GM21390 (cell line): Measurements from ENCODE around the gene DGKD.

ENCODE experiments used
- ATAC-seq: cut with Tn5 transposase; IDR thresholded peaks from one replicate; pipeline ENCODE4 v1.9.1; 2021; ENCODE audit not compliant: unreplicated experiment

Gene DGKD

DNA sequence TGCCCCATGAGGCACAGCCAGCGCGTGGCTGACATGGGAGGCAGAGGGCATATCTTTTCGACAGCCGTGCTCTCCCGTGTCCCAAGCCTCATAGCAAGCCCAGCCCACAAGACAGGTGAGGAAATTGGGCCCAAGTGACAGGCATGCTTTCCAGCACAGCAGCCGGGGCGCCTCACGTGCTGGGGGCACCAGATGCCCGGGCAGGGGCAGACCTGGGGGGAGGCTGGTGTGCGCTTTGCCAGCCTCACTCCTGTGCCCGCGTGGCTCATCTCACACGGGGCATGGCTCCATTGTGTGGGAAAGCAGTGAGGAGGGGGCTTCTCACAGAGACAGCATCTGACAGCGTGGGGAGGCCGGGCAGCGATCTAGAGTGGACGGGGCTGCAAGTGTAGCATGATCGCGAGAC lies 119.1 kb downstream of the DGKD start:
- ATAC-seq, result no peak

GRCh38 chr2:233473878-233474277 lies 119.6 kb downstream of the DGKD start:
- ATAC-seq, result no peak

- no peak for ATAC-seq
Measured at GRCh38 chr2:233474308-233475160, 120.2 kb downstream of the DGKD start.

- ATAC-seq, result no peak
Measured at GRCh38 chr2:233476063-233476410, 121.7 kb downstream of the DGKD start.

DNA sequence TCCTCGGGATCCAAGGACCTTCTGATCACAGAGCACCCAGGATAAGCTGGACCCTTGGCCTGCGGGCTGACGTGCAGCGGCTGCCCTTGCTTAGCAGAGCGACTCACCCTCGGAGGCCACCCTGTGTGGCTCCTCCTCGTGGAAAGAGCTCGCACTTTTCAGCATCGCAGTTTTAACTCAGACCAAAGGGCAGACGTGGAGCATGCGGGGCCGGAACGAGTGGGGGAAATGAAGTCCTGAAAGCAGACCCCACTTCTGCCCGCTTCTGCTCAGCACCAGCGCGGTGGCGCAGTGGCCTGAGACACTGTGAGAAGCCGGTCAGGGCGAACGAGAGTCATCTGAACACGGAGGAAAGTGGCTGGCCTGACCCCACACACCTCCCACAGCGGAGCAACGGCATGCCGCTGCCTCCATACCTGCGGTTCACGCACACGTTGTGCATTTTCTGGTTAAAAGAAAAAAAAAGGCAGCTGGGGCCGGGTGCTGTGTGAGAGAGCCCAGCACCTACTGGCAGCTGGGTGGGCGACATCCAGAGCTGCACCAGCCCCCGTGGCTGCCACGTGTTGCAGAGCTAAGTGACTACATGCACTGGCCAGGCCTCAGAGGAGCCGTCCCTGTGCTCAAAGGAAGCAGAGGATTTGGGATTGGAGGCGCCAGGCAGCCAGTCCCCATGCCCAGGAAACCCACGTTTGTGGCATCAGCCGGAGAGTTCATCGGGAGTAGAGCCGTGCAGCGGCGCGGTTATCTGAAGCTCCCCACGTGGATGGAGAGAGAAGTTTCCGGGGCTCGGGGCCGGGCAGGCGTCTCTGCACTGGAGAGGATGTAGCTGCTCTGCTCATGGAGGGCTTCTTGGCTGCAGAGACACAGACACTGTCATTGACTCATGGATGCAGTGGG lies 122.6 kb downstream of the DGKD start:
- ATAC-seq, result no peak

DNA sequence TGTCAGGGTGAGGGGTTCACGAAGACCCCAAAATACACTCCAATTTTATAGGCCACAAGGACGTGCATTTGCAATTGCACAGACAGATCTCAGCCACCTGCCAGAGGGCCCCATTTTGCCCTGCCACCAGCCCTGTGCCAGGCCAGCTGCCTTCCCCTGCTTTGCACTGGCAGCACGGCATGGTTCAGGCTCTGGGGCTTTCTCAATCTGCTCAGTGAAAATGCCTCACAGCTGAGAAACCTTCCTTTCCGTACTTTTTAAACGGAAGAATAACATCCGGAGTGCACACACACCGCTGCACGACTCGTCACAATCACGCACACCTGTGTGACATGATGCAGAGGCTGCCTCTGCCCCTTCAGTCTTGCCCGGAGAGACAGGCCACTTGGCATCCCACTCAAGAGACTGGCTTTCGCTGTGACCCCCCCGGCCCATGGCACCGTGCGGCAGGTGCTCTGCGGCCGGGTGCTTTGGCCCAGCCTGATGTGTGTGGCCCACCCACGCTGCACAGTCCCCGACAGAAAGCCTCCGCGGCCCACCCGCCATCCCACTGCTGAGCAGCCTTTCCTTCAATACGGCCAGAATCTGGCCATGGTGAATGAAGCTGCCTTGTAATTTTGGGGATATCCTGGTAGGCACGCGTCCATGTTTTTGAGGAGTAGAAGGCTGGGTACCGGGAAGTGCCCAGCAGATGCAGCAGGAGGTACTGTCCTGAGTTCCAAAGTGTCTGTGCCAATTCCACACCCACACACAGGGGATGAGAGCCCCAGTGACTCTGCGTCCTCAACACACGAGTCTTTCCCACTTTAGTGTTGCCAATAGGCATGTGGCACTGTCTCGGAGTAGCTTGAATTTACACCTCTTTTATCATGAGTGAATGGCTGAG lies 123.5 kb downstream of the DGKD start:
- no peak for ATAC-seq

DNA sequence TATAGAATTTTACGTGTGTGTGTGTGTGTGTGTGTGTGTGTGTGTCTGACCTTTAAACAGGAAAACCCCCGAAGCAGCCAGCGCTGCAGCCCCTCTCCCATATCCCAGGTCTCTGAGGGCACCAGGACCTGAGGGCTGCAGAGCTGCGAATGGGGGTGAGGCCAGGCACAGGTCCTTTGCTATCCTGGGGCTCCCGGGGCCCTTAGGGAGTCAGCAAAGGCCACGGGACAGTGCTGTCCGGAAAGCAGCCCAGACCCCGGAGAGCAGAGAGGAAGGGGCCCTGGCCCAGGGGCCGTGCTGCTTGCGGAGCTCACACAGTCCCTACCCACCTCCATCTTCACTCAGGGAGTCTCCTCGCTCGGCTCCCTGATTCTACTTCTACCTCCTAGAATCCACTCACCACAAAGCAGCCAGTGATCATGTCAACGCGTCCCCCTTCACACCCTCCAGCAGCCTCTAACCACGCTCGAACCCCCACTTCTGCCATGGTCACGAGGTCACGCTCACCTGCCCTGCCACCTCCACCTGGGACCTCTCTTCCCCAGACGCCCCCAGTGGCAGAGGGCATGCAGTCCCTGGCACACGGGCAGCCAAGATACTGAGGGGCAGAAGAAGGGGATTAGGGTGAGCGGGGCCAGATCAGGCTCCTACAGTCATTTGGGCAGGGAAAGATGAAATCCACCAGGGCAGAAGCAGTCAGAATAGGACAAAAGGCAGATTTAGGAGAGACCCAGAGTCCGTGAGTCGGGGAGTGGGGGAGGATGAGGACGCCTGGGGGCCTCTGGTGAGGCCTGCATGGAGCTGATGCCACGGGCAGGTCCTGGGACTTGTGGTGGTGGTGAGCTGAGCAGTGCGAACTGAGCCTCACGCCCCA lies 125.6 kb downstream of the DGKD start:
- ATAC-seq, result no peak

DNA sequence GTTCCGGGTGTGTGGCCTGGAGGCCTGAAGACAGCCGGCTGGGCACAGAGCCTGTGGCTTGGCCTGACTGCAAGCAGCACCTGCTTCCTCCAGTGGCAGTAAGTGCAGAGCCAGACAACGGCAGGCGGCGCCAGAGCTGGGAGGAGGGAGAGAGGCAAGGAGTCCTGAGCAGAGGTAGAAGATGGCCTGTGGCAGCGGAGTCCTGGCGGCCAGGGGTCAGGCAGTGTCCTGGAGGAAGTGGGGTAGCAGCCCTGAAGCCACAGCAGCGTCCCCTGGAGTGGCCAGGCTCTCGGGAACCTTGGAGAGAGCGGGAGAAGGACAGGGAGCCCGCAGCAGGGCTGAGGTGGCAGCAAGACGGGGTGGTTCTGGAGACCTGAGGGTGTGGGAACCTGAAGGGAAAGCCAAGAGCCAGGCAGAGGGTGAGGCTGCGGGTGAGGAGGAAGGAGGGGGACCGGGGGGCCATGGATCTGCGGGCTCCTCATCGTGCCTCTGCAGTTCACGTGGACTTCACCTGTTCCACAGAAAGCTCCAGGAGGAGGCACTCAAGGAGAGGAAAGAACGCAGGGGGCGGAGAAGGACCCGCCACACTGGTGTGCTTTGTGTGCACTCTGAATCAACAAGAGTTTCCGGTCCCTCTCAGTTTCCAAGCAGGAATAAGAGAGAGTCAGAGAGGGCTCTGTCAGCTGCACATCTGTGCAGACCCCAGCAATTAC lies 126.4 kb downstream of the DGKD start:
- no peak for ATAC-seq

GRCh38 chr2:233481368-233482142 lies 127.3 kb downstream of the DGKD start:
- no peak for ATAC-seq

DNA sequence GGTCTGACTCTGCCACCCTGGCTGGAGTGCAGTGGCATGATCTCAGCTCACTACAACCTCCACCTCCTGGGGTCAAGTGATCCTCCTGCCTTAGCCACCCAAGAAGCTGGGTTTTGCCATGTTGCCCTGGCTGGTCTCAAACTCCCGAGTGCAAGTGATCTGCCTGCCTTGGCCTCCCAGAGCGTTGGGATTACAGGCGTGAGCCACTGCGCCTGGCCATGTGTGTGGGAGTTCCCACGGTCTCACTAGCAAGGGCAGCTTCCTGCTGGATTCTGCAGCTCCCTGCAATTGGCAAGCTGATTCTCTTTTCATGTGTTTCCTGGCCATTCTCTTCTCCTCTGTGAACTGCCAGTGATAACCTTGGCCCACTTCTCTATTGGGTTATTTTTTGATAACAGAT lies 128.3 kb downstream of the DGKD start:
- ATAC-seq, result no peak

DNA sequence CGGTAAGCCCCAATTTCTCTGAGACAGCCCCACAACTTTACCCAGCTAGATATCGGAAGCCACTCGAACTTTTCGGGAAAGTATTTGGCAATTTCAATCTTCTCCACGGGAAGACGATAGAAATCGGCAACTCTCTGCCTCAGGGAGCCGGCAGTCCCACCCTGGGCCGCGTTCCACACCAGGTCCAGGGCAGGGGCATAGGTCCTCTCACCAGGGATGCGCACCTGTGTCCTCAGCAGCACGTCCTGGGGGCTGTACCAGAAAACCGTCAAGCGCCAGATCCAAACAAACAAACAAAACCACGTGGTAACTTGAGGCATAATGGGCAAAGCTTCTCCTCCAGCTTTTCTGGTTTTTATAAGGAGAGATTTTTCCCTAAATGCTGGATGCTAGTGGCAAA lies 131.4 kb downstream of the DGKD start:
- ATAC-seq, result no peak

GRCh38 chr2:233486357-233486756 lies 132.1 kb downstream of the DGKD start:
- no peak for ATAC-seq

- no peak for ATAC-seq
Measured at GRCh38 chr2:233486778-233487552, 132.7 kb downstream of the DGKD start.

DNA sequence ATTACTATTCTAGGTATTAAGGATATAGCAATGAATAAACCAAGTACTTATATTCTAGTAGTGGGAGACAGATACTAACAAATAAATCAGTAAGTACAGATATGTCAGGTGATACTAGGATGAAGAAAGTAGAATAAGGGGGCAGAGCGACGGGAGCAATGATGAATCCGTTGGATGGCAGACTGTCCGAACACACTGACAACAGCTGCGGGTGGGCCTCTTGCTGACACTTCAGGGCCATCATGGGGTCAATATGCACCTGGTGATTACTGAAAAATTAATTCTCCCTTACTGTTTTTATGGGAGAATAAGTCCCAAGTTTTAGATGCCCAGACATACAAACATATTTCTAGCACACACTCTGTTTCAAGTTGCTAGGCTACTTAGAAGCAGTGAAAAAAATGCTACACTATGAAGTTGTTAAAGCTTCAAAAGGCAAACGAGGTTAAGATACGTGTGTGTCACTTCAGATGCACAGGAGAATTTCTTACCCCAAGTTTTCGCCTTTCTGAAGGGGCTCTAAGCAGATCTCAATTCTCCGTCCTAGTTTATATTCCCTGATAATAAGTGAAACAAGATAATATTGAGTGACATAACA lies 133.6 kb downstream of the DGKD start:
- ATAC-seq, result no peak

- no peak for ATAC-seq
Measured at GRCh38 chr2:233489143-233489542, 134.8 kb downstream of the DGKD start.

DNA sequence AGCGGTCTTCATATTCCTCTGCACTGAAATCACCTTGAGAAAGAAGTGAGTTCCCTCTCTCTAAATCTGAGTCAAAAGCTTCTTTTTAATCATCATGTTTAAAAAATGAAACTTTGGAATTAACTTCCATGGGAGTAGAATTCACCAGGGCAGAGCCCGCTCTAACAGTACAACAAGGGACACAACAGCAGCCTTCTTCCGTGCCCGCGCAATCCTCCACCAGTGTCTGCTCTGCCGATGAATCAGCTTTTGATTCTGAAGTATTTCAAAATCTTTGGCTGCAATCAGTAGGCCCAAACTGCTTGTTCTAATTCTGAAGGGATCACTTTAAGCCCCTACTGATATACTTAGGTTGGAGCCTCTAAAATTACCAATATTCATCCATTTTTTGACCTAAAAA lies 135.4 kb downstream of the DGKD start:
- ATAC-seq, result no peak

DNA sequence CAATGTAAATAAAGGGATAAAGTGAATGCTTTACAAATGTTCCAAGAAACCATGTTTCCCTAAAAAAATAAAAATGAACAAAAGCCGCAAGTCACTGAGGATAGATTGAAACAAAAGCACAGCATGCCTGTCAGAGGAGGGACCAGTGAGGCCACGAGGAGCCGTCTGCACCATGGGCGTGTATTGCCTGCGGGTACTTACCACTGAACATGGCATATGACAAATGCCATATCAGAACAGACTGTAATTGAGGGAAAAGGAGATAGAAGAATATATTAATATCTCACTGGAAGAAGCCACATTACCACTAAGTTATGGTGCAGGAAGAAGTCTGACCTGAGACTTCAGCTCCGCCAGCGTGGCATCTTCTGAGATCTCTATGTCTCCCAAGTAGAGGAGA lies 136.5 kb downstream of the DGKD start:
- ATAC-seq, result no peak

- no peak for ATAC-seq
Measured at GRCh38 chr2:233491326-233491725, 137.0 kb downstream of the DGKD start.
